OCI-LY1 (cell line): ENCODE measurements around the gene DCTN1.

Experiments
- H2AFZ ChIP-seq: fragments of 200-600 bp; sonication (generic), shearing (Covaris generic); 2 replicates; pipeline ENCODE4 v1.6.0; 2014; ENCODE audit warnings: antibody characterized with exemption, mild to moderate bottlenecking, low read length
- H3F3A ChIP-seq: fragments of 200-600 bp; sonication (generic), shearing (Covaris generic); 2 replicates; pipeline ENCODE4 v1.6.0; 2014; ENCODE audit warnings: mild to moderate bottlenecking, antibody characterized with exemption, low read length, moderate library complexity; ENCODE audit not compliant: insufficient read depth
- H3K27ac ChIP-seq: fragments of 200-600 bp; sonication (generic); 2 replicates; pipeline ENCODE4 v1.5.1; 2014; ENCODE audit warnings: low read length, mixed run types, mild to moderate bottlenecking, low read depth; ENCODE audit not compliant: poor library complexity, severe bottlenecking
- H3K27me3 ChIP-seq: fragments of 200-600 bp; sonication (generic); 2 replicates; pipeline ENCODE4 v1.6.0; 2014; ENCODE audit warnings: antibody characterized with exemption, mild to moderate bottlenecking, low read length, moderate library complexity; ENCODE audit not compliant: insufficient read depth
- H3K36me3 ChIP-seq: fragments of 200-600 bp; sonication (generic); 2 replicates; pipeline ENCODE4 v1.6.1; 2014; ENCODE audit warnings: mild to moderate bottlenecking, antibody characterized with exemption, low read length, moderate library complexity, mixed read lengths; ENCODE audit not compliant: insufficient read depth
- H3K4me1 ChIP-seq: fragments of 200-600 bp; sonication (generic); 2 replicates; pipeline ENCODE4 v1.5.1; 2014; ENCODE audit warnings: mild to moderate bottlenecking, low read length, moderate library complexity; ENCODE audit not compliant: insufficient read depth, severe bottlenecking
- H3K4me2 ChIP-seq: fragments of 200-600 bp; sonication (generic), shearing (Covaris generic); 2 replicates; pipeline ENCODE4 v1.6.1; 2014; ENCODE audit warnings: low read length
- H3K4me3 ChIP-seq: fragments of 200-600 bp; sonication (generic); 2 replicates; pipeline ENCODE4 v1.5.1; 2014; ENCODE audit warnings: low read length, low read depth, mild to moderate bottlenecking, mixed read lengths; ENCODE audit not compliant: poor library complexity, severe bottlenecking
- H3K79me2 ChIP-seq: fragments of 200-600 bp; shearing (Covaris generic); 2 replicates; pipeline ENCODE4 v1.6.1; 2016; ENCODE audit warnings: mixed run types, low read length, mixed read lengths; ENCODE audit not compliant: insufficient read depth
- H3K9ac ChIP-seq: fragments of 200-600 bp; sonication (generic), shearing (Covaris generic); 2 replicates; pipeline ENCODE4 v1.6.1; 2014; ENCODE audit warnings: mild to moderate bottlenecking, low read length, mixed read lengths
- H3K9me2 ChIP-seq: fragments of 200-600 bp; sonication (generic), shearing (Covaris generic); 2 replicates; pipeline ENCODE4 v1.6.1; 2014; ENCODE audit warnings: low read depth, mild to moderate bottlenecking, low read length, mixed read lengths
- H3K9me3 ChIP-seq: fragments of 200-600 bp; shearing (Covaris generic); 2 replicates; pipeline ENCODE4 v1.6.1; 2014; ENCODE audit warnings: low read length, mixed read lengths
- H4K20me1 ChIP-seq: fragments of 200-600 bp; sonication (generic), shearing (Covaris generic); 2 replicates; pipeline ENCODE4 v1.6.0; 2016; ENCODE audit warnings: mild to moderate bottlenecking, low read length; ENCODE audit not compliant: insufficient read depth
- CTCF ChIP-seq: fragments of 200-600 bp; sonication (generic), shearing (Covaris generic); IDR thresholded peaks from 2 replicates; pipeline ENCODE4 v1.5.1; 2017; ENCODE audit warnings: mild to moderate bottlenecking, antibody characterized with exemption, low read length, moderate library complexity, mixed read lengths
- EZH2 ChIP-seq: fragments of 200-600 bp; sonication (generic), shearing (Covaris generic); IDR thresholded peaks from 2 replicates; pipeline ENCODE4 v1.8.0; 2017; ENCODE audit warnings: borderline replicate concordance, mixed run types, mild to moderate bottlenecking, antibody characterized with exemption, low read length, moderate library complexity, mixed read lengths

Gene DCTN1

GRCh38 chr2:74393525-74393924, 13.4 kb upstream of the DCTN1 start:
- H3K27ac ChIP-seq, result no peak overlapping the region
- no peaks in the 10 kb centered on the region for H3K27me3 ChIP-seq
- H3K4me2 ChIP-seq, result no peak overlapping the region
- H3K9me2 ChIP-seq, result no peaks in the 10 kb centered on the region
- no peaks in the 10 kb centered on the region for H3K36me3 ChIP-seq
- no peaks in the 10 kb centered on the region for H3F3A ChIP-seq
- no peak overlapping the region for H3K9ac ChIP-seq
- no peak overlapping the region for H3K4me3 ChIP-seq
- no peaks in the 10 kb centered on the region for H3K9me3 ChIP-seq
- TF ChIP-seq EZH2 (no peak), CTCF (no peak)
- peaks cover 22% of the 10 kb centered on the region for H3K4me1 ChIP-seq
- no peak overlapping the region for H2AFZ ChIP-seq
- H4K20me1 ChIP-seq, result no peaks in the 10 kb centered on the region
- 0 out of 2 replicates have a peak, but pooled peaks cover 3% of the 10 kb centered on the region for H3K79me2 ChIP-seq

GRCh38 chr2:74392449-74392743, 12.3 kb upstream of the DCTN1 start:
- Histone ChIP-seq H4K20me1 (no peaks in the 10 kb centered on the region), H3K36me3 (no peaks in the 10 kb centered on the region), H3K9me3 (no peaks in the 10 kb centered on the region), H3K4me2 (peak overlapping the region; percentile 97), H3K9ac (no peak overlapping the region; the same call in 1 of the 2 replicates), H3K4me3 (peak overlapping the region; percentile 90), H3K27ac (no peak overlapping the region), H3F3A (no peaks in the 10 kb centered on the region), H3K9me2 (no peaks in the 10 kb centered on the region), H3K27me3 (no peaks in the 10 kb centered on the region), H2AFZ (peak overlapping the region; percentile 95), H3K4me1 (peaks cover 22% of the 10 kb centered on the region), H3K79me2 (0 out of 2 replicates have a peak, but pooled peaks cover 3% of the 10 kb centered on the region)
- TF ChIP-seq CTCF (no peak), EZH2 (no peak)

GRCh38 chr2:74391580-74392448, 11.7 kb upstream of the DCTN1 start:
- H3K27ac ChIP-seq, result peak overlapping the region; percentile 39
- H3K9me2 ChIP-seq, result no peaks in the 10 kb centered on the region
- 0 out of 2 replicates have a peak, but pooled peaks cover 3% of the 10 kb centered on the region for H3K79me2 ChIP-seq
- TF ChIP-seq CTCF (peak; percentile 96), EZH2 (no peak)
- H3K27me3 ChIP-seq, result no peaks in the 10 kb centered on the region
- peak overlapping the region; percentile 95 for H2AFZ ChIP-seq
- H4K20me1 ChIP-seq, result no peaks in the 10 kb centered on the region
- no peaks in the 10 kb centered on the region for H3F3A ChIP-seq
- H3K9ac ChIP-seq, result peak overlapping the region; percentile 89
- H3K9me3 ChIP-seq, result no peaks in the 10 kb centered on the region
- H3K4me3 ChIP-seq, result peak overlapping the region; percentile 90
- H3K4me1 ChIP-seq, result peaks cover 22% of the 10 kb centered on the region
- peak overlapping the region; percentile 97 for H3K4me2 ChIP-seq
- no peaks in the 10 kb centered on the region for H3K36me3 ChIP-seq
